K562 (cell line): ENCODE measurements around the gene LTBP4. TPM values are rescaled to one million over a fixed set of nuclear protein-coding genes. Genes with fewer than 3 reads are reported as not detected.

Experiments
- ARID3A ChIP-seq: IDR thresholded peaks from 2 replicates; pipeline ENCODE4 v1.6.1; 2012; ENCODE audit warnings: low read depth, low read length, improper control_type of control experiment, borderline replicate concordance
- CEBPB ChIP-seq: fragments of 450-650 bp; IDR thresholded peaks from 2 replicates; pipeline ENCODE4 v1.6.1; 2016; ENCODE audit warnings: missing genetic modification characterization, missing compliant biosample characterization
- CEBPZ ChIP-seq: fragments of 150-350 bp; IDR thresholded peaks from 2 replicates; pipeline ENCODE4 v1.6.1; 2014; ENCODE audit warnings: low read depth, mild to moderate bottlenecking, low read length, borderline replicate concordance
- CREB1 ChIP-seq, 2 experiments: sonication (generic) in 1 of 2; formaldehyde crosslinking in 1 of 2; IDR thresholded peaks; 2 replicates each; pipeline versions ENCODE4 v1.6.1 to v1.8.0; 2012 to 2022; ENCODE audit warnings: inconsistent platforms in 1 of 2, mild to moderate bottlenecking in 1 of 2, missing genetic modification reagents in 1 of 2, moderate library complexity in 1 of 2
- GATA2 ChIP-seq: sonication (generic); formaldehyde crosslinking; IDR thresholded peaks from 2 replicates; pipeline ENCODE4 v1.4.0; 2020; ENCODE audit warnings: mild to moderate bottlenecking, missing genetic modification reagents
- HMG20A ChIP-seq: fragments of 450-650 bp; formaldehyde crosslinking; conservative IDR thresholded peaks from 2 replicates; pipeline ENCODE4 v1.4.0; 2020; ENCODE audit warnings: mild to moderate bottlenecking, mixed read lengths
- KDM4B ChIP-seq, 2 experiments: fragments of 450-650 bp in 1 of 2; sonication (generic) in 1 of 2; IDR thresholded peaks; 2 replicates each; pipeline ENCODE4 v1.6.1; 2016 to 2017; ENCODE audit warnings: borderline replicate concordance in 2 of 2, antibody characterized with exemption in 1 of 2, low read depth in 1 of 2, mild to moderate bottlenecking in 1 of 2
- polyA plus RNA-seq, 8 experiments: library from polyadenylated mRNA; depleted of rRNA in 4 of 8; stranded (reverse) in 5 of 8; unstranded in 3 of 8; fragments of >200 nt; fragmentation: Nextera tagmentation in 2 of 8; fragmentation: Illumina TruSeq in 1 of 8; extraction: Ambion mirVana in 2 of 8; extraction: Trizol in 1 of 8; gene quantifications; 2 replicates each; pipeline versions ENCODE4 v1.2.1 to v1.2.3, GENCODE V29; 2011 to 2014; ENCODE audit warnings: inconsistent platforms in 1 of 8, missing spikeins in 1 of 8
- total RNA-seq, 7 experiments: library from RNA; depleted of rRNA in 6 of 7; stranded (reverse); fragments of >200 nt in 6 of 7; fragmentation: Illumina TruSeq in 2 of 7; extraction: Trizol in 2 of 7; gene quantifications; 2 replicates each; pipeline versions ENCODE4 v1.2.1 to v1.2.3, GENCODE V29; 2011 to 2021; ENCODE audit warnings: low replicate concordance in 1 of 7
- TF ChIP-seq, protein P1 (sequence below): fragments of 250-450 bp; sonication (Bioruptor Pico); IDR thresholded peaks from 2 replicates; pipeline ENCODE4 v1.5.0; 2020; ENCODE audit warnings: mild to moderate bottlenecking, borderline replicate concordance
- TF ChIP-seq, protein P2 (sequence below), 2 experiments: fragments of 250-450 bp in 1 of 2; fragments of 450-650 bp in 1 of 2; sonication (Bioruptor Pico) in 1 of 2; IDR thresholded peaks; 2 replicates each; pipeline versions ENCODE4 v1.6.1 to v1.8.0; 2016 to 2021; ENCODE audit warnings: mild to moderate bottlenecking in 2 of 2, moderate library complexity in 2 of 2, missing compliant biosample characterization in 1 of 2, missing genetic modification characterization in 1 of 2
- TF ChIP-seq, protein P3 (sequence below): sonication (generic); formaldehyde crosslinking; IDR thresholded peaks from 2 replicates; pipeline ENCODE4 v1.8.1; 2023; ENCODE audit warnings: mild to moderate bottlenecking, missing genetic modification reagents

LTBP4 gene
- total and polyA plus RNA-seq, 9 of the 15 experiments (the other 6 are each of a cell fraction or from before 2014, with no cell fraction given), result 0.35 to 160 (median 31.6) TPM

- TF ChIP-seq CEBPZ, result no peak
- TF ChIP-seq, protein P1, sequence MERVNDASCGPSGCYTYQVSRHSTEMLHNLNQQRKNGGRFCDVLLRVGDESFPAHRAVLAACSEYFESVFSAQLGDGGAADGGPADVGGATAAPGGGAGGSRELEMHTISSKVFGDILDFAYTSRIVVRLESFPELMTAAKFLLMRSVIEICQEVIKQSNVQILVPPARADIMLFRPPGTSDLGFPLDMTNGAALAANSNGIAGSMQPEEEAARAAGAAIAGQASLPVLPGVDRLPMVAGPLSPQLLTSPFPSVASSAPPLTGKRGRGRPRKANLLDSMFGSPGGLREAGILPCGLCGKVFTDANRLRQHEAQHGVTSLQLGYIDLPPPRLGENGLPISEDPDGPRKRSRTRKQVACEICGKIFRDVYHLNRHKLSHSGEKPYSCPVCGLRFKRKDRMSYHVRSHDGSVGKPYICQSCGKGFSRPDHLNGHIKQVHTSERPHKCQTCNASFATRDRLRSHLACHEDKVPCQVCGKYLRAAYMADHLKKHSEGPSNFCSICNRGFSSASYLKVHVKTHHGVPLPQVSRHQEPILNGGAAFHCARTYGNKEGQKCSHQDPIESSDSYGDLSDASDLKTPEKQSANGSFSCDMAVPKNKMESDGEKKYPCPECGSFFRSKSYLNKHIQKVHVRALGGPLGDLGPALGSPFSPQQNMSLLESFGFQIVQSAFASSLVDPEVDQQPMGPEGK (CRISPR knock-in tag), result no peak
- no peak for TF ChIP-seq KDM4B (IDR thresholded peaks at IDR 0.05; ENCODE audit: borderline replicate concordance in 2 of 2, low read depth in 1 of 2)
- no peak for TF ChIP-seq HMG20A
- TF ChIP-seq ARID3A, result no peak
- TF ChIP-seq GATA2, result no peak
- TF ChIP-seq CEBPB (tag), result no peak
- TF ChIP-seq, protein P2, sequence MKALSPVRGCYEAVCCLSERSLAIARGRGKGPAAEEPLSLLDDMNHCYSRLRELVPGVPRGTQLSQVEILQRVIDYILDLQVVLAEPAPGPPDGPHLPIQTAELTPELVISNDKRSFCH (CRISPR knock-in tag; IDR thresholded peaks at IDR 0.05), result no peak
- TF ChIP-seq, protein P2 (tag; IDR thresholded peaks at IDR 0.05), result no peak
- TF ChIP-seq, protein P3, sequence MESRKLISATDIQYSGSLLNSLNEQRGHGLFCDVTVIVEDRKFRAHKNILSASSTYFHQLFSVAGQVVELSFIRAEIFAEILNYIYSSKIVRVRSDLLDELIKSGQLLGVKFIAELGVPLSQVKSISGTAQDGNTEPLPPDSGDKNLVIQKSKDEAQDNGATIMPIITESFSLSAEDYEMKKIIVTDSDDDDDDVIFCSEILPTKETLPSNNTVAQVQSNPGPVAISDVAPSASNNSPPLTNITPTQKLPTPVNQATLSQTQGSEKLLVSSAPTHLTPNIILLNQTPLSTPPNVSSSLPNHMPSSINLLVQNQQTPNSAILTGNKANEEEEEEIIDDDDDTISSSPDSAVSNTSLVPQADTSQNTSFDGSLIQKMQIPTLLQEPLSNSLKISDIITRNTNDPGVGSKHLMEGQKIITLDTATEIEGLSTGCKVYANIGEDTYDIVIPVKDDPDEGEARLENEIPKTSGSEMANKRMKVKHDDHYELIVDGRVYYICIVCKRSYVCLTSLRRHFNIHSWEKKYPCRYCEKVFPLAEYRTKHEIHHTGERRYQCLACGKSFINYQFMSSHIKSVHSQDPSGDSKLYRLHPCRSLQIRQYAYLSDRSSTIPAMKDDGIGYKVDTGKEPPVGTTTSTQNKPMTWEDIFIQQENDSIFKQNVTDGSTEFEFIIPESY (CRISPR knock-in tag), result peak; percentile 49; the same call in 1 of the 2 replicates
- no peak for TF ChIP-seq CREB1 (IDR thresholded peaks at IDR 0.05)
- TF ChIP-seq CREB1 (CRISPR knock-in tag; IDR thresholded peaks at IDR 0.05), result peak; percentile 58
- TF ChIP-seq, all 486 proteins: peak for 65
These were observed 11.9 kb downstream of the LTBP4 start (continued) for GRCh38 chr19:40612831-40613689.
